MV-4-11 (cell line): ENCODE measurements around the gene KIAA1671.

ENCODE experiments used
- DNase-seq: peaks from one replicate; lab custom pipeline; 2025; lab: John Stamatoyannopoulos, UW

Gene KIAA1671

DNA sequence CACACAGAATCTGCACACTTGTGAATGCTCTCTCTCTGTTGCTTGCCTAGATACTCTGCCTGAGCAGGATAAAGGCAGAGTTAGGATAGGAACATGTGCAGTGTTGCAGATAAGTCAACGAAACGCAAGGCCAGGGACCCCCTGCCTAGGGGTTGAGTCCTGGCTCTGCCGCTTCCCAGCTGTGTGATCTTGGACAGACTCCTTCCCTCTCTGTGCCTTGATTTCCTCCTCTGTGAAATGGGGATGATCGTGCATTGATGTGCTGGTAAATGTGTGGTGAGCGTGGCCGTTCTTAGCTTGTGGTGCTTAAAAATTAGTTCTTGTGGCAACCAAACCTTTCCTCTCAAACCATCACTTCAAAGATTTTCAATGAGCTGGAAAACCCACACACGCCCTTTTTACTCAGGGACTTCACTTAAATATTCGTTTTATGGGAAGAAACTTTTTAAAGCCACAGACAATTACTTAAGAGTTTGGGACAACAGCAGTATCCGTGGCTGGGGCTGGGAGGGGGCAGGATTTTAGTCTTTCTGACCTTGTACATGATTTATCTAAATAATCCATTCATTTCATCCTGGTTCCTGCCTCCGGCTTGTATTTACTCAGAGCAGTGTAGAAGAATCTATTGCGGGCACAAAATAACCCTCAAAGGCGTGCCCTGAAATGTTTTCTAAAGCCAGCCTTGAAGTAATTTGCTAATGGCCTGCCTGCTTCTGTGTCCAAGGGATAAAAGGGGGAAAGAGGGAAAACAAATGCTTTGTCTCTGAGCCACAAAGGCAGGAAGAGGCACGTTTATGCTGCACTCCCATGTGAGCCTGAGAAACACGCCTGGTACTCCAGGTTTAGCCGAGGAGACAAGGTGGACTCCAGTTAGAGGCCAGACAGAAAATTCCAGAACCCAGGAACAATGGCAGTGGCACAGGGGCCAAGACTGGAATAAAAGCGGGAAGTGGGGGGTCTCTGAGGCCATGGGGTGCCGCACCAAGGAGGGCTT, 162.2 kb downstream of the KIAA1671 start:
- no peak for DNase-seq

DNA sequence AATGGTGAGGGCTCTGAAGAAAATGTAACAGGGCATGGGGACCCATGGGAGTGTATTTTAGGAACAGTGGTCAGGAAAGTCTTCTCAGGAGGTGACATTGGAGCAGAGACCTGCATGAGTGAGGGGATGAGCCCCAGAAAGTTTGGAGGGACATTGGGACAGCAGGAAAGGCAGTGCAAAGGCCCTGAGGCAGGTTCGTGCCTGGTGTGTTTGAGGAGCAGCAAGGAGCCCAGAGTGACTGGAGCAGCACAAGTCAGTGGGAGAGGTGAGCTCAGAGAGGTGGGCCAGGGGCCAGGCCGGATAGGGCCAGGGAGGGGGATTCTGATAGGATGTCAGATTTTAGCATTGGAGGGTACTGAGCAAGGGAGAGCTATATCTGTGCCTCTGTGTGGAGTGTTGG, 167.1 kb downstream of the KIAA1671 start:
- no peak for DNase-seq

DNA sequence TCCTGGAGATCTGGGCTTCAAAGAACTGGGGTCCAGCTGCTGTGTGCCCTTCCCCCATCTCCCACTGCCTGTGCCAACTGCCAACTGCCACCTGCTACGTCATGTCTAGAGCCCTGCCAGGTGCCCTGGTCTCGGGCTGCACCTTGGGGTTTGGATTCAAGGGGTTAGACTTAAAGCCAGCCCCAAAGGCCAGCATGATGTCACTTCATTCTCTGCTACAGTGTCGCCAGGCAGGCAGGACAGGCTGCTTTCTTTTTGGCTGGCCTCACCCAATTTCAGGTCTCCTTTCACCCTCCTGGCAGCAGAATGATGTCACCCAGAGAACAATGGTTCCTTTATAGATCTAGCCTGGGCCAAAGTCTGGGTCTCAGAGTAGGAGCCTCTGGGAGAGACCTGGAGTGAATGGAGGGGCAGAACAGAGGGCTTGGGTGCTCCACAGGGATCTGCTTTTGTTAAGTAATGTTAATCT, 167.6 kb downstream of the KIAA1671 start:
- DNase-seq, result no peak

- no peak for DNase-seq
Observed at GRCh38 chr22:25120761-25121212, 168.3 kb downstream of the KIAA1671 start.

- DNase-seq, result no peak
Observed at GRCh38 chr22:25122136-25122764, 169.7 kb downstream of the KIAA1671 start.

DNA sequence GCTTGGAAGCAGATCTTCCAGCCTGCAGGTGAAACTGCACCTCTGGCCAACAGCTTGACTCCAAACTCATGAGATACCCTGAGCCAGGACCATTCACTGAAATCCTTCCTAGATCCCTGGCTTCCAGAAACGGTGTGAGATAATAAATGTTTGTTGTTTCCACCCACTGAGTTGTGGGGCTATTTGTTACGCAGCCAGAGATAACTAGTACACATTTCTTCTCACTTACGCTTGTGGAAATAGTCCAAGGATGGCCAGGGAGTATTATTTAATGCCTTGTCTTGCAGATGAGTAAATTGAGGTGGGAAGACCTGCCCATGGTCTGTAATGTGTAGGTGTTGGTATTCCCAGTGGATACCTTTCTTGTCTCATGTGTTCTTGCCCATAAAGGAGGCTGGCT, 171.2 kb downstream of the KIAA1671 start:
- DNase-seq, result no peak

DNA sequence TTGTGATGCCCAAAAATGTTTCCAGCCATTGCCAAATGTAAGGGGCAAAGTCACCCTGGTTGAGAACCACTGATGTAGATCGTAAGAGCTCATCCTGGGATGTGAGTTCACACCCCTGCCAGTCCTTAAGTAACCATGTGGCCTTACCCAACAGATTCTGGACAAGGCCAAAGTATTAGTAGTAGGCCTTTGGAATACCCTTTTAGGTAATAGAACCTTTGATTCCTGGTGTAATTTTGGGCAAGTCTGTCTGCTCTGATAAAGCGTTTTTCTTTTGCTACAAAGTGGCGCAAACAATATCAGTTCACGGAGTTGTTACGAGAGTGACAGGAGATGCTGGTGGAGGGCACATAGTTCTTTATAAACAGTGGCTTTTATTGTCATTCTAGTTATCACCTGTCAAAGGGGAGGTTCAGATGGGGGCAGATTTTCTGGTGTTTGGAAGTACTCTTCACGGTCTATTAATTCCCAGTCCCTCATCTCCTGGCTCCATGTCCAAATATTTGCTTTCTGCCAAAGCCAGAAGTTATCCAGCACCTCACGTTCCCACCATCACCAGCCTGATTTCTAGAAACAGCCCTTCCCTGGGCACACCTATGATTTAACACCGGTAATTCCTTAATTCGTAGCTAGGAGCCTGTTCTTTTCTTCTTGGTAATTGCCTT, 173.3 kb downstream of the KIAA1671 start:
- no peak for DNase-seq

GRCh38 chr22:25126510-25126909, 174.0 kb downstream of the KIAA1671 start:
- no peak for DNase-seq

- DNase-seq, result no peak
Observed at GRCh38 chr22:25127318-25127717, 174.8 kb downstream of the KIAA1671 start.

- DNase-seq, result no peak
Observed at GRCh38 chr22:25130462-25130861, 177.9 kb downstream of the KIAA1671 start.

DNA sequence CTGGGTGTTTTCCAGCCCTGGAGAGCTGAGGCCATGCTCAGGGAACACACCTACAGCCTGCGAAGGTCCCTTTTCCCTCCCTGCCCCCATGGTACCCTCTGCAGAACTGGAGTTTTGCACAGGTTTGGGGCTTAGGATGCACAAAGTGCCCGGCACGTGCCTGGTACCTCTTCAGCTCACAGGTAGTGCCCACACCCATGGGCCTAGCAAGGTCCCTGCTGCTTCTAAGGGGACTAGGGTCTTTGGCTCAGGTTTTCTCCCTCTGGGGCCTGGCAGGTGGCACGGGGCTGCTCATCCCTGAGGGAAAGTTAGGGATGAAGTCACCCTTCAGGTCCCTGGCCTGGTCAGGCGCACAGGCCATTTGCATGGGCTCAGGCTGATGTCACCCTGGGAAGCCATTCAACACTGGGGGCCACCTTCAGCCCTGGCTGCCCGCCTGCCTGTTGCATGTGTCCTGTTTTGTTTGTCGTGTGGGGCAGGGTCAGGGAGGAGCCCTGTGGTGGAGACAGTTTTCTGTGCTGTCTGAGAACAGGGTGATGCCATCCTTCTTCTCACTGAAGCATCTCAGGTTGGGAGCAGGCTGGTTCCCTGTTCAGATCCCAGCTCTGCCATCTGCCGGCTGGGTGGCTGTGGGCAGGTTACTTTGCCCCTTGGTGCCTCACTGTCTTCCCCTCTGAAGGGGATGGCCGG, 178.8 kb downstream of the KIAA1671 start:
- no peak for DNase-seq

- DNase-seq, result no peak
Observed at GRCh38 chr22:25134028-25134427, 181.5 kb downstream of the KIAA1671 start.

GRCh38 chr22:25134451-25134850, 181.9 kb downstream of the KIAA1671 start:
- no peak for DNase-seq

DNA sequence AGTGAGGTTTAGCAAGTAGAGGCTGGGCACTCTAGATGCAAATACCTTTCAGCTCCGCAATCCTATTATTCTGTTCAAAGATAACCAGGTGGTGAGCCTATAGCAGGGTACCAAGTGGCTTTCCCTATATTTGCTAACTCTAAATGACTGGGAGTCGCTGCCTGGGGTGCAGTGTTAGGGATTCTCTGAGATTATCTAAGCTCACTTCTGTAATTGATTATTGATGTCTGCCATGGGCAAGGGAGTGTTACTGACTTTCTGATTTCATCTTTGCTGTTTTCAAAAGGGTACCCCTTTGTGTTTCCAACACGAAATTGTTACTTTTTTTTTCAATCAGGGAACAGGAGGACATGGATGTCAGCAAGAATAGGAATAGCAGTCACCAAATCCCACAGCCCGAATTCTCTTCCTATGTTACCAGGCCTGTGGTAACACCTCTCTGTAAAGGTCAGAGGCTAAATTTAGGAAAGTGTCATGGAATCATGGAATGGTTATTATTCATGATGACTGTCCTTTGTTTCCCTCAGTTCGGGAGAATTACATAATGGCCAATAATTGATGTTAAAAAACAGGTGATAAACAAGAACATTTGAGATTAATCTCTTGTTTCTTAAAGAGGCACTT, 184.5 kb downstream of the KIAA1671 start:
- no peak for DNase-seq

- no peak for DNase-seq
Observed at GRCh38 chr22:25137577-25138525, 185.3 kb downstream of the KIAA1671 start.

DNA sequence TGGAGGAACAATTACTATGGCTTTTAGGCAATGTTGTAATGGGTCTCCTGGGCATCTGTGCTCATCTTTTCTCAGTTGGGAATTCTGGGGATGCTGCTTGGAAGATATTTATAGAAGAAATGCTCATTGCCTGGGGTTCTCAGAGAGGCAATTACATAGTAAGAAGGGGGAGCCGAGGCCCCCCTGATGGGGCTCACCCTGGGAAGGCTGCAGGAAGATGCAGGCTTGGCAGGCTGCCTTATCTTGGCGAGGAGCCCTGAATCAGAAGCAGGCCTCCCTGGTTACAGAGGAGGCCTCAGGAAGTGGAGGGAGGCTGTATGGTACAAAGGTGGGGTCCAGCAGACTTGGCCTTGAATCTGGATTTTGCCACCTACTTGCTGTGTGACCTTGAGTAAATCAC, 186.5 kb downstream of the KIAA1671 start:
- no peak for DNase-seq

- no peak for DNase-seq
Observed at GRCh38 chr22:25142102-25142501, 189.6 kb downstream of the KIAA1671 start.

GRCh38 chr22:25143156-25144076, 190.9 kb downstream of the KIAA1671 start:
- no peak for DNase-seq

GRCh38 chr22:25144522-25144921, 192.0 kb downstream of the KIAA1671 start:
- DNase-seq, result no peak
